Neural progenitor cell (in vitro differentiated cells): ENCODE results near the gene ANAPC15.

ENCODE experiments used
- CTCF ChIP-seq: fragments of 200-600 bp; sonication (generic); IDR thresholded peaks from 2 replicates; pipeline ENCODE4 v1.5.1; 2017; ENCODE audit warnings: antibody characterized with exemption, mild to moderate bottlenecking
- EZH2 ChIP-seq: fragments of 200-600 bp; sonication (generic); IDR thresholded peaks from 2 replicates; pipeline ENCODE4 v1.6.1; 2017; ENCODE audit warnings: antibody characterized with exemption, mild to moderate bottlenecking, moderate library complexity

- TF ChIP-seq CTCF (no peak), EZH2 (no peak)
Measured at GRCh38 chr11:72066855-72067254, 45.6 kb downstream of the ANAPC15 start.
